ENCODE measurements around the gene LIX1L.

DNA sequence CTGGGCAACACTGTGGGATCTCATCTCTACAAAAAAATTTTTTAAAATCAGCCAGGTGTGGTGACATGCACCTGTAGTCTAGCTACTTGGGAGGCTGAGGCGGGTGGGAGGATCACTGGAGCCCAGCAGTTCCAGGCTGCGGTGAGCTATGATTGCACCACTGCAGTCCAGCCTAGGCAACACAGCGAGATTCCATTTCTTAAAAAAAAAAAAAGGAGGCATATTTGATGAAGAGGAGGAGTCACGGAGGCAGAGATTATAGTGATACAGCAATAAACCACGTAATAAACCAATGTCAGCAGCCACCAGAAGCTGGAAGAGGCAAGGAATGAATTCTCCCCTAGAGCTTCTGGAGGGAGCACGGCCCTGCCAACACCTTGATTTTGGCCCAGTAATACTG, 4.0 kb downstream of the LIX1L start:
- TF ChIP-seq ZFP30 (CRISPR knock-in tag; IDR thresholded peaks at IDR 0.05) (no peak), PATZ1 (CRISPR knock-in tag; IDR thresholded peaks at IDR 0.05; ENCODE audit: borderline replicate concordance) (no peak), BACH2 (CRISPR knock-in tag; IDR thresholded peaks at IDR 0.05; ENCODE audit: borderline replicate concordance) (no peak), ZFP3 (CRISPR knock-in tag; IDR thresholded peaks at IDR 0.05) (no peak), GLIS3 (CRISPR knock-in tag; IDR thresholded peaks at IDR 0.05) (no peak)
- TF ChIP-seq, protein P1, sequence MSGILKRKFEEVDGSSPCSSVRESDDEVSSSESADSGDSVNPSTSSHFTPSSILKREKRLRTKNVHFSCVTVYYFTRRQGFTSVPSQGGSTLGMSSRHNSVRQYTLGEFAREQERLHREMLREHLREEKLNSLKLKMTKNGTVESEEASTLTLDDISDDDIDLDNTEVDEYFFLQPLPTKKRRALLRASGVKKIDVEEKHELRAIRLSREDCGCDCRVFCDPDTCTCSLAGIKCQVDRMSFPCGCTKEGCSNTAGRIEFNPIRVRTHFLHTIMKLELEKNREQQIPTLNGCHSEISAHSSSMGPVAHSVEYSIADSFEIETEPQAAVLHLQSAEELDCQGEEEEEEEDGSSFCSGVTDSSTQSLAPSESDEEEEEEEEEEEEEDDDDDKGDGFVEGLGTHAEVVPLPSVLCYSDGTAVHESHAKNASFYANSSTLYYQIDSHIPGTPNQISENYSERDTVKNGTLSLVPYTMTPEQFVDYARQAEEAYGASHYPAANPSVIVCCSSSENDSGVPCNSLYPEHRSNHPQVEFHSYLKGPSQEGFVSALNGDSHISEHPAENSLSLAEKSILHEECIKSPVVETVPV (CRISPR knock-in tag; IDR thresholded peaks at IDR 0.05), result no peak

All from SK-N-SH treated with all-trans-retinoic acid at 6 μM for 48 hours (cell line).